Heart left ventricle (tissue), 13 donors: ENCODE measurements around the gene USP48.

Experiments used
- POLR2A ChIP-seq, 2 donors: fragments of 450-650 bp; IDR thresholded peaks; one replicate each; pipeline ENCODE4 v1.6.1; 2017; ENCODE audit warnings: antibody characterized with exemption in 2 of 2, mild to moderate bottlenecking in 2 of 2, moderate library complexity in 2 of 2
- TF ChIP-seq, protein P1 (sequence below), 12 donors: fragments of 200-600 bp; sonication (generic) in 4 of 12; IDR thresholded peaks; one replicate each; pipeline versions ENCODE4 v1.5.0 to v1.8.0; 2018 to 2022; ENCODE audit warnings: antibody characterized with exemption in 12 of 12, mild to moderate bottlenecking in 5 of 12
- donor health status: ischemic (EF 13 %, LVEDD 7.1; RV severe dilation, severe dysfunction).
- donor health status: DM: no; HTN: yes; CAD: no.
- donor health status: DM: no; HTN: no; CAD: no.
- donor health status: ischemic (EF 25% LVEDD 6.9; RV normal size, moderate dysfunction).
- donor health status: ischemic (EF 25% LVEDD 5.7; RV mildly dilated, moderate dysfunction).
- donor health status: ischemic (EF 35%, LVEDD 5.7; RV mildly dilated, moderate dysfunction).
- donor health status: nonischemic (EF 11% LVEDD 7.7; RV severe dilation, severe dysfunction).
- donor health status: DM: yes; HTN: yes; CAD: no.
- donor health status: PGD.
- donor health status: ischemic (EF 29% LVEDD 5.4; RV normal size, mild dysfunction).
- donor health status: nonischemic (EF 23%, LVEDD 6.1; RV moderate dilation, normal function).

DNA sequence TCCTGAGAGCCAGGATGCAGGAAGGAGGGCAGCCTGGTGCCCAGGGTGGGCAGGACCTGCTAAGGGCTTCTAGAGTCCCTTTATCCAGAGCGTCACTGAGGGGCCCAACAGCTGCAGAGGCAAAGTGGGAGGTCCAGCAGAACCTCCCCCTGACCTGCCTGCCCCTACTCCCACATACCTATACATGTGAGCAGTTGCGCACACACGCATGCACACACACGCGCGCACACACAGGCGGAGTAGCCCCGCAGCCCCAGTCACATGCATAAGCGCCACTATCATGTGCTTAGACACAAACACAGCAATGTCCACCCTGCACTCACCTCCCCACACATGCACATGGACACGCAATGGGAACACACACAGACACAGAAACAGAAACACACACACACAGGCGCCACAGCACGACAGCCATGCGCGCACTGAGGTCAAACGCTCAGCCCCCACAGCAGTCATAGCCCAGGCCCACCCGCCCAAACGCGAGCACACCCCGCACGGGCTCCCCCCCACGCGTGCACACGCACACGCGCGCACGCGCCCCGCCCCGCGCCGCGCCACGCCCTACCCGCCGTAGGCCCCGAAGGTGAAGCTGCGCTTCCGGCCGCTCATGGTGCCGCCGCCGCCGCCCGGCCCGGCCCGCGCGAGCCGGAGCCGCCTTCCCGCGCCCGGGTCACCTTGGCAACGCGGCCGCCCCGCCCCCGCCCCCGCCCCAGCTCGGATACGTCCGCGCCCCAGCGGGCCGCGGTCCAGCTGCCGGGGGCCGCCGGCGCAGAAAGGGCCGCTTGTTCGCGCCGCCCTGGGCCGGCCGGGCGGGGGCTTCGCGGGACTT is 131.5 kb downstream of the USP48 start:
- no peak for TF ChIP-seq POLR2A (IDR thresholded peaks at IDR 0.05)
- TF ChIP-seq, protein P1, sequence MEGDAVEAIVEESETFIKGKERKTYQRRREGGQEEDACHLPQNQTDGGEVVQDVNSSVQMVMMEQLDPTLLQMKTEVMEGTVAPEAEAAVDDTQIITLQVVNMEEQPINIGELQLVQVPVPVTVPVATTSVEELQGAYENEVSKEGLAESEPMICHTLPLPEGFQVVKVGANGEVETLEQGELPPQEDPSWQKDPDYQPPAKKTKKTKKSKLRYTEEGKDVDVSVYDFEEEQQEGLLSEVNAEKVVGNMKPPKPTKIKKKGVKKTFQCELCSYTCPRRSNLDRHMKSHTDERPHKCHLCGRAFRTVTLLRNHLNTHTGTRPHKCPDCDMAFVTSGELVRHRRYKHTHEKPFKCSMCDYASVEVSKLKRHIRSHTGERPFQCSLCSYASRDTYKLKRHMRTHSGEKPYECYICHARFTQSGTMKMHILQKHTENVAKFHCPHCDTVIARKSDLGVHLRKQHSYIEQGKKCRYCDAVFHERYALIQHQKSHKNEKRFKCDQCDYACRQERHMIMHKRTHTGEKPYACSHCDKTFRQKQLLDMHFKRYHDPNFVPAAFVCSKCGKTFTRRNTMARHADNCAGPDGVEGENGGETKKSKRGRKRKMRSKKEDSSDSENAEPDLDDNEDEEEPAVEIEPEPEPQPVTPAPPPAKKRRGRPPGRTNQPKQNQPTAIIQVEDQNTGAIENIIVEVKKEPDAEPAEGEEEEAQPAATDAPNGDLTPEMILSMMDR (IDR thresholded peaks at IDR 0.05) = no peak
